ENCODE data around the gene WDR53. TPM values are rescaled to one million over a fixed set of nuclear protein-coding genes. Genes with fewer than 3 reads are reported as not detected.

The WDR53 gene
- total RNA-seq, 2 donors from 2014 or later: 15.1 to 23.0 TPM

DNA sequence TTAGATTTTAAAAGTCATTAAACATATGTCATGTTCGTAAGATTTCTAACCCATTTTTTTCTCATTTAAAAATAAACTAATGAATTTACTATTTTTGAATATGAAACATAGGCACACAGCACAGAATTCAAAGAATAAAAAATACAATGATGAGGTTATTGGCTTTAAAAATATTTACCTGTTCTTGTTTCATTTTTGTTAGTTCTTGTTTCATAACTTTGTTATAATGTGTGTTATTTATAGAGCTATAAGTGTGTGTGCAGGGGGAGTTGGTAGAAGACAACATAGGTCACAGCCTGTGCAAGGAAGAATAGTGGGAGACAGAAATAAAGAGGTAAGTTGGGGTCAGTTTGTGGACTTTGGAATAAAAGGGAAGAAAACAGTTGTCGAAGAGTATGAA, 40.3 kb upstream of the WDR53 start:
- Mint-ChIP-seq H3K27me3 (ENCODE audit: insufficient read depth) (no peaks in the 10 kb centered on the region), H3K4me3 (no peak overlapping the region), H3K27ac (no peak overlapping the region), H3K36me3 (ENCODE audit: low read depth) (no peaks in the 10 kb centered on the region), H3K4me1 (peaks cover 13% of the 10 kb centered on the region), H3K9me3 (no peaks in the 10 kb centered on the region)
- TF ChIP-seq, protein P1, sequence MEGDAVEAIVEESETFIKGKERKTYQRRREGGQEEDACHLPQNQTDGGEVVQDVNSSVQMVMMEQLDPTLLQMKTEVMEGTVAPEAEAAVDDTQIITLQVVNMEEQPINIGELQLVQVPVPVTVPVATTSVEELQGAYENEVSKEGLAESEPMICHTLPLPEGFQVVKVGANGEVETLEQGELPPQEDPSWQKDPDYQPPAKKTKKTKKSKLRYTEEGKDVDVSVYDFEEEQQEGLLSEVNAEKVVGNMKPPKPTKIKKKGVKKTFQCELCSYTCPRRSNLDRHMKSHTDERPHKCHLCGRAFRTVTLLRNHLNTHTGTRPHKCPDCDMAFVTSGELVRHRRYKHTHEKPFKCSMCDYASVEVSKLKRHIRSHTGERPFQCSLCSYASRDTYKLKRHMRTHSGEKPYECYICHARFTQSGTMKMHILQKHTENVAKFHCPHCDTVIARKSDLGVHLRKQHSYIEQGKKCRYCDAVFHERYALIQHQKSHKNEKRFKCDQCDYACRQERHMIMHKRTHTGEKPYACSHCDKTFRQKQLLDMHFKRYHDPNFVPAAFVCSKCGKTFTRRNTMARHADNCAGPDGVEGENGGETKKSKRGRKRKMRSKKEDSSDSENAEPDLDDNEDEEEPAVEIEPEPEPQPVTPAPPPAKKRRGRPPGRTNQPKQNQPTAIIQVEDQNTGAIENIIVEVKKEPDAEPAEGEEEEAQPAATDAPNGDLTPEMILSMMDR (conservative IDR thresholded peaks at IDR 0.05): no peak
- H3K9ac ChIP-seq (ENCODE audit: extremely low read depth, low read length, poor library complexity, severe bottlenecking): no peak overlapping the region
- 78% methylated on average over 1 of the region's 2 CpGs; no CpG with 5 or more reads in 1 of the 2 experiments for WGBS, 2 experiments (ENCODE audit: insufficient coverage in 1 of 2, insufficient read length in 1 of 2)
- H3K4me3 ChIP-seq (ENCODE audit: low read length): no peak overlapping the region
- H3K36me3 ChIP-seq (ENCODE audit: control insufficient read depth, insufficient read depth, low read length): no peaks in the 10 kb centered on the region
- H3K27ac ChIP-seq (ENCODE audit: low read depth, low read length): no peak overlapping the region
- H3K27me3 ChIP-seq (ENCODE audit: control insufficient read depth, insufficient read depth, low read length, poor library complexity, severe bottlenecking): no peaks in the 10 kb centered on the region
- H3K9me3 ChIP-seq (ENCODE audit: control insufficient read depth, low read length): no peaks in the 10 kb centered on the region
- no peaks in the 10 kb centered on the region for H3K4me1 ChIP-seq (ENCODE audit: control insufficient read depth, insufficient read depth, low read length)
- no peak for DNase-seq

DNA sequence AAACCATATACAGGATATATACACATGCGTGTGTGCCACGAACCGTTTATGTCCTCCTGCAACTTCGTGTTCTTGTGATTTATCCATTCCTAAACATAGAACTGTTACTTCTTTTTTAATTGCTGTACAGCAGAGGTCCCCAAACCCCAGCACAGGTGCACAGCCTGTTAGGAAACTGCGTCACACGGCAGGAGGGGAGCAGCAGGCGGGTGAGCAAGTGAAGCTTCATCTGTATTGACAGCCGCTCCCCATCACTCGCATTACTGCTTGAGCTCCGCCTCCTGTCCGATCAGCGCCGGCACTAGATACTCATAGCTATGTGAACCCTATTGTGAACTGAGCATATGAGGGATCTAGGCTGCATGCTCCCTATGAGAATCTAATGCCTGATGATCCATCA, 36.2 kb upstream of the WDR53 start:
- H3K36me3 Mint-ChIP-seq (ENCODE audit: low read depth): no peaks in the 10 kb centered on the region
- no peak overlapping the region for H3K4me3 Mint-ChIP-seq
- WGBS, 2 experiments (ENCODE audit: insufficient coverage in 1 of 2, insufficient read length in 1 of 2): 91 to 96% methylated on average over 8 to 13 of the region's 13 CpGs
- peaks cover 2% of the 10 kb centered on the region for H3K4me1 Mint-ChIP-seq
- H3K36me3 ChIP-seq (ENCODE audit: control insufficient read depth, insufficient read depth, low read length): no peaks in the 10 kb centered on the region
- DNase-seq: peak; percentile 29
- H3K27ac ChIP-seq (ENCODE audit: low read depth, low read length): no peak overlapping the region
- H3K9ac ChIP-seq (ENCODE audit: extremely low read depth, low read length, poor library complexity, severe bottlenecking): no peak overlapping the region
- no peaks in the 10 kb centered on the region for H3K27me3 Mint-ChIP-seq (ENCODE audit: insufficient read depth)
- no peaks in the 10 kb centered on the region for H3K4me1 ChIP-seq (ENCODE audit: control insufficient read depth, insufficient read depth, low read length)
- H3K9me3 Mint-ChIP-seq: no peaks in the 10 kb centered on the region
- H3K4me3 ChIP-seq (ENCODE audit: low read length): no peak overlapping the region
- H3K27me3 ChIP-seq (ENCODE audit: control insufficient read depth, insufficient read depth, low read length, poor library complexity, severe bottlenecking): no peaks in the 10 kb centered on the region
- no peaks in the 10 kb centered on the region for H3K9me3 ChIP-seq (ENCODE audit: control insufficient read depth, low read length)
- no peak overlapping the region for H3K27ac Mint-ChIP-seq
- TF ChIP-seq, protein P1 (conservative IDR thresholded peaks at IDR 0.05): no peak

DNA sequence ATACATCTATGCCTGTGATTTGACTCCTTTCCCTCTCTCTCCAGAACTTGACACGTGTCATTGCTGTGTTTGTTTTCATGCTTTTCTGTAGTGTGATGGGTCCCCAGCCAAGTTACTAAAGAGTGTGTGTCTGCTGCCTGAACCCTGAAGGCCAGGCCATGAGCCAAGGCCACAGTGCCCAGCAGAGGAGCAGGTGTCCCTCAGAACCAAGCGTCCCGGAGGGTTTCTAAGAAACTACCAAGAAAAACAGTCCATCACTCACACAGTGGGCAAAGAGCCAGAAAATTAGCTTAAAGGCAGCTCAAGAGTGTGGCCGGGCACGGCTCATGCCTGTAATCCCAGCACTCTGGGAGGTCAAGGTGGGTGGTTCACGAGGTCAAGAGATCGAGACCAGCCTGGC, 35.3 kb upstream of the WDR53 start:
- TF ChIP-seq, protein P1 (conservative IDR thresholded peaks at IDR 0.05): no peak
- Histone ChIP-seq H3K27me3 (ENCODE audit: control insufficient read depth, insufficient read depth, low read length, poor library complexity, severe bottlenecking) (no peaks in the 10 kb centered on the region), H3K36me3 (ENCODE audit: control insufficient read depth, insufficient read depth, low read length) (no peaks in the 10 kb centered on the region), H3K27ac (ENCODE audit: low read depth, low read length) (no peak overlapping the region), H3K4me3 (ENCODE audit: low read length) (no peak overlapping the region), H3K4me1 (ENCODE audit: control insufficient read depth, insufficient read depth, low read length) (no peaks in the 10 kb centered on the region), H3K9me3 (ENCODE audit: control insufficient read depth, low read length) (no peaks in the 10 kb centered on the region), H3K9ac (ENCODE audit: extremely low read depth, low read length, poor library complexity, severe bottlenecking) (no peak overlapping the region)
- H3K4me3 Mint-ChIP-seq: no peak overlapping the region
- no peaks in the 10 kb centered on the region for H3K27me3 Mint-ChIP-seq (ENCODE audit: insufficient read depth)
- DNase-seq: peak; percentile 15
- H3K27ac Mint-ChIP-seq: no peak overlapping the region
- peaks cover under 1% of the 10 kb centered on the region for H3K9me3 Mint-ChIP-seq
- H3K4me1 Mint-ChIP-seq: no peaks in the 10 kb centered on the region
- WGBS, 2 experiments (ENCODE audit: insufficient coverage in 1 of 2, insufficient read length in 1 of 2): 94 to 95% methylated on average over 4 to 7 of the region's 7 CpGs
- H3K36me3 Mint-ChIP-seq (ENCODE audit: low read depth): no peaks in the 10 kb centered on the region

Measured in endodermal cell (in vitro differentiated cells).